Cardiac fibroblast (primary cell): ENCODE measurements around the gene NKX2-2.

Experiments used
- DNase-seq, 2 donors: peaks; one replicate each; pipeline versions ENCODE4 v3.0.0 to v3.0.0-alpha.2; 2010; ENCODE audit warnings: low read depth in 2 of 2
- H3K4me3 ChIP-seq, 2 donors: replicated peaks in 1 of 2; 1 replicate in 1 of 2; 2 replicates in 1 of 2; pipeline ENCODE4 v1.5.1; 2011; ENCODE audit warnings: low read depth in 2 of 2, low read length in 2 of 2, mild to moderate bottlenecking in 2 of 2, moderate library complexity in 1 of 2
- CTCF ChIP-seq: IDR thresholded peaks from one replicate; pipeline ENCODE4 v1.5.1; 2011; ENCODE audit warnings: low read depth, mild to moderate bottlenecking, low read length, inconsistent platforms

The NKX2-2 gene

GRCh38 chr20:21554985-21555384, 41.1 kb upstream of the NKX2-2 start:
- TF ChIP-seq CTCF, result no peak
- DNase-seq, result no peak
- H3K4me3 ChIP-seq, result no peak overlapping the region

- no peak for DNase-seq
- TF ChIP-seq CTCF, result no peak
- H3K4me3 ChIP-seq, result no peak overlapping the region
Measured at GRCh38 chr20:21554376-21554890, 40.6 kb upstream of the NKX2-2 start.

GRCh38 chr20:21550587-21550986, 36.7 kb upstream of the NKX2-2 start:
- no peak for TF ChIP-seq CTCF
- H3K4me3 ChIP-seq, result no peak overlapping the region
- no peak for DNase-seq

GRCh38 chr20:21548390-21549035, 34.6 kb upstream of the NKX2-2 start:
- no peak overlapping the region for H3K4me3 ChIP-seq
- DNase-seq, result no peak
- no peak for TF ChIP-seq CTCF

- no peak for TF ChIP-seq CTCF
- DNase-seq, result no peak
- H3K4me3 ChIP-seq, result no peak overlapping the region
Measured at GRCh38 chr20:21546355-21546754, 32.5 kb upstream of the NKX2-2 start.

GRCh38 chr20:21539512-21539911, 25.6 kb upstream of the NKX2-2 start:
- no peak overlapping the region for H3K4me3 ChIP-seq
- no peak for DNase-seq
- TF ChIP-seq CTCF, result no peak

- no peak for TF ChIP-seq CTCF
- H3K4me3 ChIP-seq, result no peak overlapping the region
- no peak for DNase-seq
Measured at GRCh38 chr20:21534886-21535285, 21.0 kb upstream of the NKX2-2 start.
